HepG2 (cell line): ENCODE measurements around the gene ARHGEF1. TPM values are rescaled to one million over a fixed set of nuclear protein-coding genes. Genes with fewer than 3 reads are reported as not detected.

Experiments used
- CBFB ChIP-seq: sonication (generic); formaldehyde crosslinking; IDR thresholded peaks from 2 replicates; pipeline ENCODE4 v1.4.0; 2020; ENCODE audit warnings: missing genetic modification reagents
- ETV6 ChIP-seq: sonication (generic); formaldehyde crosslinking; conservative IDR thresholded peaks from 2 replicates; pipeline ENCODE4 v1.4.0; 2020; ENCODE audit warnings: missing genetic modification reagents
- GMEB2 ChIP-seq: IDR thresholded peaks from 2 replicates; pipeline ENCODE4 v1.6.1; 2016; ENCODE audit warnings: missing biosample characterization, missing genetic modification reagents, low read depth
- HMGA1 ChIP-seq: sonication (generic); formaldehyde crosslinking; conservative IDR thresholded peaks from 2 replicates; pipeline ENCODE4 v1.4.0; 2020; ENCODE audit warnings: missing genetic modification reagents
- HNRNPUL1 ChIP-seq: fragments of 200-400 bp; formaldehyde crosslinking; IDR thresholded peaks from 2 replicates; pipeline ENCODE4 v1.6.1; 2017; ENCODE audit warnings: low read depth, mild to moderate bottlenecking, low read length, moderate library complexity
- MEF2D ChIP-seq: sonication (generic); formaldehyde crosslinking; IDR thresholded peaks from 2 replicates; pipeline ENCODE4 v1.5.1; 2020; ENCODE audit warnings: mild to moderate bottlenecking, missing genetic modification reagents
- NR3C1 ChIP-seq: sonication (generic); formaldehyde crosslinking; IDR thresholded peaks from 2 replicates; pipeline ENCODE4 v1.4.0; 2020; ENCODE audit warnings: missing genetic modification reagents
- RERE ChIP-seq: IDR thresholded peaks from 2 replicates; pipeline ENCODE4 v1.6.1; 2016; ENCODE audit warnings: low read depth, missing genetic modification reagents, missing compliant biosample characterization
- SETDB1 ChIP-seq: sonication (generic); formaldehyde crosslinking; IDR thresholded peaks from 2 replicates; pipeline ENCODE4 v1.5.1; 2020; ENCODE audit warnings: missing genetic modification reagents, mild to moderate bottlenecking, borderline replicate concordance
- SNAPC5 ChIP-seq: sonication (generic); formaldehyde crosslinking; IDR thresholded peaks from 2 replicates; pipeline ENCODE4 v1.8.1; 2023; ENCODE audit warnings: mild to moderate bottlenecking, missing genetic modification reagents, borderline replicate concordance
- SSRP1 ChIP-seq: IDR thresholded peaks from 2 replicates; pipeline ENCODE4 v1.6.1; 2016; ENCODE audit warnings: control low read depth
- TBP ChIP-seq: sonication (generic); formaldehyde crosslinking; IDR thresholded peaks from 2 replicates; pipeline ENCODE4 v1.5.0; 2020; ENCODE audit warnings: missing genetic modification reagents
- ZBTB8A ChIP-seq: sonication (generic); formaldehyde crosslinking; IDR thresholded peaks from 2 replicates; pipeline ENCODE4 v1.4.0; 2020; ENCODE audit warnings: mild to moderate bottlenecking, low read depth, missing genetic modification reagents, borderline replicate concordance
- ZC3H13 ChIP-seq: sonication (generic); formaldehyde crosslinking; IDR thresholded peaks from 2 replicates; pipeline ENCODE4 v1.8.1; 2023; ENCODE audit warnings: mild to moderate bottlenecking, missing genetic modification reagents, moderate library complexity
- ZNF33A ChIP-seq: sonication (generic); formaldehyde crosslinking; IDR thresholded peaks from 2 replicates; pipeline ENCODE4 v1.5.1; 2020; ENCODE audit warnings: missing genetic modification reagents, mild to moderate bottlenecking, moderate library complexity, borderline replicate concordance
- ZNF562 ChIP-seq: sonication (generic); formaldehyde crosslinking; IDR thresholded peaks from 2 replicates; pipeline ENCODE4 v1.8.0; 2022; ENCODE audit warnings: missing genetic modification reagents, borderline replicate concordance
- ZNF678 ChIP-seq: sonication (generic); formaldehyde crosslinking; IDR thresholded peaks from 2 replicates; pipeline ENCODE4 v1.4.0; 2020; ENCODE audit warnings: mild to moderate bottlenecking, missing genetic modification reagents
- ZNF746 ChIP-seq: sonication (generic); formaldehyde crosslinking; IDR thresholded peaks from 2 replicates; pipeline ENCODE4 v1.8.0; 2022; ENCODE audit warnings: mild to moderate bottlenecking, missing genetic modification reagents
- ZNF790 ChIP-seq: sonication (generic); formaldehyde crosslinking; IDR thresholded peaks from 2 replicates; pipeline ENCODE4 v1.8.0; 2022; ENCODE audit warnings: missing genetic modification reagents, mild to moderate bottlenecking, borderline replicate concordance
- polyA plus RNA-seq, 8 experiments: library from polyadenylated mRNA; depleted of rRNA in 3 of 8; stranded (reverse) in 7 of 8; unstranded in 1 of 8; fragments of >200 nt; fragmentation: Illumina TruSeq in 4 of 8; extraction: Trizol in 4 of 8; gene quantifications; 2 replicates each; pipeline versions ENCODE4 v1.2.1 to v1.2.3, GENCODE V29; 2011 to 2016; ENCODE audit warnings: low read depth in 4 of 8, missing spikeins in 1 of 8, mixed read lengths in 1 of 8; ENCODE audit not compliant: insufficient read depth in 1 of 8
- total RNA-seq, 5 experiments: library from RNA; depleted of rRNA; stranded (reverse); fragments of >200 nt; fragmentation: Illumina TruSeq; extraction: Trizol; gene quantifications; 2 replicates each; pipeline ENCODE4 v1.2.3, GENCODE V29; 2016; ENCODE audit warnings: low read depth in 1 of 5
- TF ChIP-seq, protein P1 (sequence below): sonication (generic); formaldehyde crosslinking; IDR thresholded peaks from 2 replicates; pipeline ENCODE4 v1.8.1; 2023; ENCODE audit warnings: mild to moderate bottlenecking, moderate library complexity, missing genetic modification reagents

ARHGEF1 gene
- total and polyA plus RNA-seq, 2 of the 13 experiments (the other 11 are each of a cell fraction or from before 2014, with no cell fraction given), result 33.7 to 34.7 TPM

- TF ChIP-seq SNAPC5 (CRISPR knock-in tag) (no peak; the same call in 1 of the 2 replicates), ZNF562 (CRISPR knock-in tag) (no peak), ZNF746 (CRISPR knock-in tag) (peak; percentile 51; the same call in 1 of the 2 replicates), ETV6 (CRISPR knock-in tag) (peak; percentile 94), ZBTB8A (CRISPR knock-in tag) (no peak), SSRP1 (CRISPR knock-in tag) (no peak), ZNF678 (CRISPR knock-in tag) (no peak), NR3C1 (no peak), TBP (CRISPR knock-in tag) (peak; percentile 76; the same call in 1 of the 2 replicates), CBFB (CRISPR knock-in tag) (peak; percentile 61; the same call in 1 of the 2 replicates), HMGA1 (CRISPR knock-in tag) (no peak), ZNF33A (no peak), MEF2D (peak; percentile 74), ZC3H13 (CRISPR knock-in tag) (peak; percentile 86), GMEB2 (CRISPR knock-in tag) (peak; percentile 62; the same call in 1 of the 2 replicates), HNRNPUL1 (no peak), RERE (CRISPR knock-in tag) (peak; percentile 38; the same call in 1 of the 2 replicates), ZNF790 (CRISPR knock-in tag) (no peak), SETDB1 (CRISPR knock-in tag) (no peak)
- TF ChIP-seq, protein P1, sequence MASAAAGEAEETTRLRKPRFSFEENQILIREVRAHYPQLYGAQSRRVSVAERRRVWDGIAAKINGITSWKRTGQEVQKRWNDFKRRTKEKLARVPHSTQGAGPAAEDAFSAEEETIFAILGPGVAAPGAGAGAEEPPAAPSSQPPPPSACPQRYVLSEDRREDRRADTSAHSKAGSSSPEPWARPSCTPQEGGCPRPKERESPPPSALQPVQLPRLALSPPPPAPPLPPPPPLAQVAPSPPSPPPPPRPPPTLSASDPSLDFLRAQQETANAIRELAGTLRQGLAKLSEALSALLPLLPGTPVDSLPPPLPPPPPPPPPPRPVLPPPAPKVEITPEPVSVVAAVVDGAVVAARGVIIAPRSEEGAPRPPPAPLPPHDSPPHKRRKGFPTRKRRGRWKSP, result peak; percentile 98
Measured at GRCh38 chr19:41883821-41884733, 1.1 kb downstream of the ARHGEF1 start (continued).
